Stimulated activated CD4-positive, alpha-beta T cell treated with anti-CD3 and anti-CD28 coated beads, Interleukin-2, amount 100 ng/mL, for 48 hours (primary cell): Measurements from ENCODE around the gene RGP1.
A peak's percentile ranks its signal among the peaks of the same experiment; 100 is the strongest.

ENCODE experiments used
- DNase-seq, 2 donors: peaks; one replicate each; pipeline ENCODE4 v3.0.0-alpha.2; 2020

The RGP1 gene

DNA sequence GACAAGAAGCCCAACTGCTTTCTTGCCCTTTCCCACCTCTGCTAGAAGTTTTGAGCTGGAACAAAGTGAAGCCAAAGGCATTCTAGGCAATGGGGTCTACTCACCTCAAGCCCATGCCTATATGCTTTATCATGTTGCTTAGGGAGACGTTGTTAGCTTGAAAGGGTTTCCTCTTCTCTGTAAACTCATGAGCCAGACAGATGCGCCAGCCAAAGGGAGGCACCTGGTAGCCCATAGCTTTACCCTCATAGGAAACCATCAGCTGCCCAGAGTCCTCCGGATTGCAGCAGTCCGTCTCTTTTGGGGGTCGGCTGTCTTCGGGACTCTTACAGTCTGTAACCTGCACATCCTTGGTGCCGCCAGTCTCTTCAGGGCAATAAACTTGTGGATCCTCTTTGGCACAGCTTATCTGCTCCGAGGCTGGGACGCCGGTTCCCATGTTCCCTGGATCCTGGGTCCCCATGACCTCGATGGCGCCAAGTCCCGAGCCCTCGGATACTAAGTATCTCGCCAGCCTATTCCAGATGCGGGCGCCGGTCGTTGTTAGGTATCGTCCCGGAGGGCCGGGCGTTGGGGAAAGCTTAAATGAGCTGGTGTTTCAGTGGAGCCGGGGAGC is 737 bp upstream of the RGP1 start:
- DNase-seq: no peak

DNA sequence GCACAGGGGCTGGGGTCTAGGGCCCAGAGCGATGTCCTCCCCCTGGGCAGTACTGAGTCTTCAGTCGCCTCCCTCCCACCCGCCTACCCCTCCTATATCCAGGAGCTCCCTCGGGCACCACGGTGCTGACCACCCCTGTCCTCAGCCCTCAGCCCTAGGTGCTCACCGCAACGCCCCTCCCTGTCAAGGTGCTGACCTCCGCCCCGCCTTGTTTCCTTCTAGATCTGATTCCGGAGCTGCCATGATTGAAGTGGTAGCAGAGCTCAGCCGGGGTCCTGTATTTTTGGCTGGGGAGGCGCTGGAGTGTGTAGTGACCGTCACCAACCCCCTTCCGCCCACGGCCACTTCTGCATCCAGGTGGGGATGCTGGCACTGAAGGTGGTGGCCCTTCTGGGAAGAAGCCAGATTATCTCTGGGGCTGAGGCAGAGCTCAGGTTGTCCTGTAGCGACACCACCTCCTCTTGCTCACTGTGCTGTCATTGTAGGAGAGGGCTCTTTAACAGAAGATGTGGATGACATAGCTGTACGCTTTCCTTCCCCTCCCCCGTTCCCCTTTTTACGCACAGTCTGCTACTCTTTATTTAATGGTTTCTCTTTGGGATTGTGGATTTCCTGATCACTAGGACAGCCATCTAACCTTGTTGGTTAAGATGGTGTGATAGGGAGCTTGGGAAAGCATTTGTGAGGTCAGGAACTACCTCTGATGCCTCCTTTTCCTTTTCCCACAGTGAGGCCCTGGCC is 598 bp downstream of the RGP1 start:
- DNase-seq: peak in 1 of 2 donors; percentile 25

DNA sequence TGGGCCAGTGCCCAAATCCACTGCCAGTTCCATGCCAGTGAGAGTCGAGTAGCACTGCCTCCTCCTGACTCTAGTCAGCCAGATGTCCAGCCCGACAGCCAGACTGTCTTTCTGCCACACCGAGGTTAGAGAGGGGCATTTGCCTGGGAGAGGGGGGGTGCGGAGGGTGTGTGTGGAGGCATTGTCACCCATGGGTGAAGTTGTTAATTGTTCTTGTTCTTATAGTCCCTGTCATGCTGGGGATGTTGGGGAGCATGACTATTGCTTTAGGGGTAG is 1.1 kb downstream of the RGP1 start:
- no peak for DNase-seq

DNA sequence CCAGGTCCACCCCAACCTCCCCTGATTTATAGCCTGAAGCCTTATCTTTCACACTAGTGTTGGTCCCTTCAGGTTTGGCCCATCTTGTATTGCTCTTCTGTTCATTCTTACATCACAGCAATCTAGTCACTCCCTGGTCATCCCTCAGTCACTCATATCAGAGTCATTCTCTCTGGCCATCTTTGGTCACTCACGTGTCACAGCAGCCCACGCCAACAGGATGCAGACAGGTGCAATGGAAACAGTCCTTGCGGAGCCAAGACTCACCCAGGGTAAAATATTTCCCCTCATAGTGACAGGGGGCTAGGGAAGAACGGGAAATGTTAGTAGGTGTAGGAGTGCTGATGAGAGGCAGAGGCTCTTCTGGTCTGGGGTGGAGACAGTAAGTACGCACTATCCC is 4.4 kb downstream of the RGP1 start:
- no peak for DNase-seq

DNA sequence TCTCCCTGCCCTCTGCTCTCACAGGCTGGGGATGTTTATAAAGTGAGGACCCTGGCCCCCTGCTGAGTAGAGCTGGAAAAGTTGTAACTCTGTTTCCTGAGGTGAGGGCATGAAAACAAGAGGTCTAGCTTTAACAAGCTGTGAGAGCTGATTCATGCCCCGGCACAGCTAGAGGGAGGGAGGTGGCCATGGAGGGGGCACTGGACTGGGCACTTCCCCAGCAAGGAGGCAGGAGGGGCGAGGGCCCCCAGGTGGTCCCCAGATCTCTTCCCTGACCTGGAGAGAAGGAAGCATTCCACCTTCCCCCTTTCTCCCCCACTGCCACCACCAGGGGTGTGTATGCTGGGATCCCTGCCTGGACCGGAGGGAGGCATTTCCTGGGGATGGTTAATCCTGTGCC is 5.2 kb downstream of the RGP1 start, which contains the start of gene MSMP:
Gene MSMP, minus strand, starts transcription at position 13 of the 400 bp plus-strand sequence. CDS start 147 bp downstream, outside the sequence.
- DNase-seq: no peak

DNA sequence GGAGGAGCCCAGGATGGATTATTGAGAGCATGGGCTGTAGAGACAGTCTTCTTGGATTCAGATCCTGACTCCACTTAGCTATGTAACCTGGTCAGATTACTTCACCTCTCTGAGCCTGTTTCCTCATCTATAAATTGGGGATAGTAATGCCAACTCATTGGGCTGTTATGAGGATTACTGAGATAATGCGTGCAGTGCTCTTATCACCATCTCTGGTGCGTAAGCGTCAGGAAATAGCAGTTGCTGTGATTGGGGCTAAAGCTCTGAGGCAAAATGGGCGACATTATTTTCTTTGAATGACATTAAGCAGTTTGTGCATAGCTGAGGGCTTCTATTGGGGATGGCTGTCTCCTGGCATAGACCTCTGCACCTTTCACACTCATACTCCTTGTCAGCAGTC is 6.0 kb downstream of the RGP1 start:
- no peak for DNase-seq

DNA sequence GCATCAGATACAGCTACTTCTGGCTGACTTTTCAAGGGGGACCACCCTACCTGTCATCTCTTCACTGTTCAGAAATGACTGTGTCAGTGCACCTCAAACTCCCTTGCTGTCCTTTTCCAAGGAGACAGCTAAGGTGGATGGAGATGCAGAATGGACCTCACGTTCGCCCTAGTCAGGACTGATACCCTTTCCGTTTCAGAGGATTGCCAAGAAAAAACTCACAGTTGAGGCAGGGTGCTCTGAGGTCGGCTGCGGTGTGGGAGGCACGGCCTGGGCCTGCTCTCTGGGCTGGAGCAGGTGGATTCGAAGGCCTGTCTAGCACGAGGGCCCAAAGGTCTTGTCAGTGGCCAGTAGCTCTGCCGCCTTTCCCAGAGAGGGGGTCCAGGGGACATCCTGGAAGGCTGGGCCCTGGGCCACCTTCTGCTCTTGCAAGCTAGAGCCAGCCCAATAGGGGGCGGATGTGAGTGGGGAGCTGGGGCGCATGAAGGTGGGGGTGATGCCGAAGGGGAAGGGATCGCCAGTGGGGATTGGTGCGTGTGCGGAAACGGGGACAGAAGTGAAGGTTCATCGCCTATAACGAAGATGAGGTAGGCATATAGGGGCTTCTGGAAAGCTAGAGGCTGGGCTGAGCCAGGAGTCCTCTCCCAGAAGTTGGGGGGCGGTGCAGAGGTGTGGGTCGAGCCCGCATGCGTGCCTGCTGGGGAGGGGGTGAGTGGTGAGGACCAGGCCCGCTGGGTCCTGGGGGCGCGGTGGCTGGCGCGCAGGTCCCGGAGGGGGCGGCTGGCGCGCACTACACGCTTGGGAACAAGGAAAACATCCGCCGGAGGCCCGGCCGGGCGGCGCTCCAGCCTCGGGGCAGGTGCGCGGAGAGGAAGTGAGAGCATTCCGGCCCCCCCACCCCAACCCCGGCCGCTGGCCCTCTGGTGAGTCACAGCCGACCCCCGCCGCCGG is 7.5 kb downstream of the RGP1 start:
- peak; percentile 78 to 79 for DNase-seq

DNA sequence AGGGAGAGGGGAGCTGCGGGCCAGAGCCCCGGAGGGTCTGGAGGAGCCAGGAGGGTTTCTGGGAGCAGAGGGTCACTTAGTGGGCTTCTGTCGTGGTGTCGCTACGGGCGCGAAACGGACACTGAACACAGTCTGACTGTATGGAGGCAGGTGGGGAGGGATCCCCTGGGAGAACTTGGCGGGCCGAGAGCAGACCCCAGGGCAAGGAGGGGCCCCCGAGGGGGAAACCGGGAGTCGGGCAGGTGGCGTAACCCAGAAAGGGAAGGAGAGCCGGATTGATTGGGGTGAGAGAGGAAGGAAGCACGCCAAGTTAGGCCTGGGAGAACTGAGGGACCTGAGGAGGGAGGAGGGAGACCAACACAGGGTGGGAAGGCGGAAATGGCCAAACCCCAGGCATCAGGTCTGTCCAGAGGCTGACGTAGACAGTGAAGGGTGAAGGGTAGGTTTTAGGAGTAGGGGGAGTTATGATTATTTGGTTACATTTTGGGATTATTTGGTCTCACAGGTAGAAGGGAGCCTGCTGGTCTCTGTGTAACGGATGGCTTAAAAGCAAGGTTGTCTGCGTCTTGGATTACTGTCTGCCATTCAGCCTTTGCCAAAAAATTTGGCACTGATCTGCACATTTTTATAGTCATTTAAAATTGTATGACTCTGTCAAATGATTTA is 8.3 kb downstream of the RGP1 start:
- peak; percentile 26 to 43 for DNase-seq

DNA sequence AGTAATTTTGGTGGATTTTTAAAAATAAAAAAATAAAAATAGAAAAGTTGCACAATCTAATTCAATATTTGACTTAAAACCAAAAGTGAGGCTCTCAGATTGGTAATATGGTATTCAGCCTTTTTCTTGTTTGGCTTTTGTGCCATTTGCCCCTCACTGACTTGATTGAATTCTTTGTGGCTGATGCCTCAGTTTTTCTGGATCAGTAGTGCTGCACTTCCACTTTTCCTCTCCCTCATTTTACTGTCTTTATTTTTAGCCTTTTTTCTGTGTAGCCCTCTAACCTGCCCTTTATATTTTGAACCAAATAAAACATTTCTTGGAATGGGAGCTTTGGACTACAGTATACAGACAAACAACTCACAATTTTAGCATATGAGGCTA is 8.8 kb downstream of the RGP1 start:
- no peak for DNase-seq

DNA sequence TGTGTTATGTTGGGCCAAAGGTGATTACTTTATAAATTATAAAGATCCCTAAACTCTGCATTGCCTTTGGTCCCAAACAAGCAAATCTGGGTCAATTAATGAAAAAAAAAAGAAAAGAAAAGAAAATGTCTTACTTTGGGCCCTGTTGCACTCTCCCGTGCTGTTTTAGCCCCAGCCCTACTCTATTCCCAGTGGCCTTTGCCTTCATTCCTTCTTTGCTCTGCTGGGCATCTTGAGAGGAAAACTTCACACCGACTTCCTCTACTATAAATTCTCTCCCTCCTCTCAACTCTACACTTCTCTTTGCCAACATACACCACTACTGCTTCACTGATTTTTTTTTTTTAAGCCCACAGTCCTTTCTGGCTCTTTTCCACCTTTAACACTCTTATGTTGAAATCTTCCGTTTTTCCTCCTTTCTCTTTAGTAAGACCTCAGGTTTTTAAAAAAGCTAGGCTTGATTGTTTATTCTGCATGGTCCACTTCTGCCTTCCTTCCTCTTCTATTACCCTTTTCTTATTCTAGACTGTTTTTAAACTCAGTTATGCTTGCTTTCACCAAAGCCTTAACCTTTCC is 9.5 kb downstream of the RGP1 start:
- no peak for DNase-seq

DNA sequence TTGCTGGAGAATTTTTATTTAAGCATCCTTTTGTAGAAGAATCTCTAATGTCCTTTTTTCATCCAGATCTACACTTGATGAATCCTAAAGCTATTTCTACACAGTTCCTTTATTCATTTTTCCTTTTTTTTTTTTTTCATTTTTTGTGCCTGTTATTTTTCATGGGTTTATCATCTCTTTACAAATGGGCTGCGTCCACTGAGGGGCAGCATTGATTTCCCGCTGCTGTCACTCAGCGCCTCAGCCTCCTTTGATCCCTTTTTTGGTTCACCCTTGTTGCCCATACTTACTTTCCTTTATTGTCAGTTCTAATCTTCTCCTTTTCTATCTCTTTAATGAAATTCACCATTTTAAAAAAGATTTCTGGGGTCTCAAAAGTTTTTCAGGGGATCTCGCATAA is 10.7 kb downstream of the RGP1 start:
- no peak for DNase-seq

DNA sequence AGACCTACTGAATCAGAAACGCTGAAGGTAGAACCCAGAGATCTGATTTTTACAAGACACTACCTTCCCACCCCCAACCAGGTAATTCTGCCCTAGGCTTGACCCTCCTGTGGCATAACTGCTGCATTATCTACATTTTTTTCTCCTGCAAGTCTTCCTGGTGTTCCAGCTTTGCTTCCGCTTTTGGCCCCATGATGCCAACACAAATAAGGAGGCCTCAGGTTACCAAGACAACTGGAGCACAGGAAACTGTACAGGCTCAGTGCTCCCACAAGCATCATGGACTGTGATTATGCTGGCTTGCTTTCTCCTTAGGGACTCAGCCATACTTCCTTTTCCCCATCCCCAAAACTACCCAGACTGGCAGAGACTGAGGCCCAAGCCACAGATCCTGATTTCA is 11.6 kb downstream of the RGP1 start:
- DNase-seq: no peak

DNA sequence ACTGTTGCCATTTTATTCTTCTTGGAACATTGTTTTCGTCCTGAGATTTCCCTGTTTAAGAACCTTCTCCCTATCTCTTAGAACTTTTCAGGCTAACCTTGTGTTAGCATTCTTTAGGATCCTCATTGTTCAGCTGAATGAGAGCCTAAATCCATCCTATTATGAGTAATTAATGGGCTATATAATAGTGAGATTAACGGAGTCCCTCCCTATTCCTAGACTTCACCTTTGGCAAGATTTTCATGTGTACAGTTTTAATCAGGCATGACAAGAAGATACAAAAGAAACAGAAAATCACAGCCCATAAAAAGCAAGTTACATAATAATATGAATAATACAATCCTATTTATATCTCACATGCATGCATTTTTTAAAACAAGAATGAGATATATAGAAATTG is 14.1 kb downstream of the RGP1 start:
- no peak for DNase-seq

DNA sequence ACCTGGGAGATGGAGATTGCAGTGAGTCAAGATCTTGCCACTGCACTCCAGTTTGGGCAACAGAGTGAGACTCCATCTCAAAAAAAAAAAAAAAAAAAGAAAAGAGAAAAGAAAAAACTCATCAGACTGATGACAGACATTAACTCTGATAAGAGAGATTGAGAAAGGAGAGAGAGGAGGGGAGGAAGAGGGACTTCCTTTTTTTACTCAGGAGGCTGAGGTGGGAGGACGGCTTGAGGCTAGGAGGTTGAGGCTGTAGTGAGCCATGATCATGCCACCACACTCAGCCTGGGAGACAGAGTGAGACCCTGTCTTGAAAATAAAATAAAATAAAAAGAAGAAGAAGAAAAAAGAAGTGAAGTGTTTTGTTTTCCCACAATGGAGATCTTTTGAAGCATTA is 14.7 kb downstream of the RGP1 start:
- no peak for DNase-seq

DNA sequence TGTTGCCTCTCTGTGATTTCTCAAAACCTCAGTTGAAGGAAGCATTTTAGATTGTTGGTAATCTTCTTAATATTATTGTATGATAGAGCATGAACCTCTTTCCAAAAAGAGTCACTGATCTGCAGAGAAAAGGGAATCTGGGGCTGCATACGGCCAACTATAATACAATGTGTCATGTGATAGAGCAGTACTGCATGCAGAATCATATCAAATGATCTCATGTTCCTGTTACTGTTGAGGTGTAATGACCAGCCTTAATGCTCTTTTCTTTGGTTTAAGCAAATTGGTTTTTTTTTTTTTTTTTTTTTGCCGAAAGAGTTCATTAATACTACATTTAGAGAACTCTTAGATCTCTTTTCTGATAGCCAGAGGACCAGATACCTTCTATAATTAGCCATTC is 17.9 kb downstream of the RGP1 start:
- no peak for DNase-seq

DNA sequence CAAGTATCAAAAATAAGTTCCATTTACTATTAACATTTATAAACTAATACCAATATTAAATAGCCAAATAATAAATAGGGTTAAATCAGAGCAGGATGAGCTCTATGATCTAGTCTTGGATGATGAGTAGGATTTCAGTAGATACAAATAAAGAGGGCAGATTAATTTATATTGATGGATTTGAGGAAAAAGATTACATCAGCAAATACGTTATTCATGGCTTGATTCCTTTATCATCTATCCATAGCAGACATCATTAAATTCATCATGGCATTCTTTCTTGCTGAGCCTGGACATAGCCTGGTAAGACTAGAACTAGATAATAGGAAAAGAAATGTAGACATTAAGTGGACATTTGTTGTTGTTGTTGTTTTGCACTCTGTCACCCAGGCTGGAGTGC is 18.4 kb downstream of the RGP1 start:
- no peak for DNase-seq

DNA sequence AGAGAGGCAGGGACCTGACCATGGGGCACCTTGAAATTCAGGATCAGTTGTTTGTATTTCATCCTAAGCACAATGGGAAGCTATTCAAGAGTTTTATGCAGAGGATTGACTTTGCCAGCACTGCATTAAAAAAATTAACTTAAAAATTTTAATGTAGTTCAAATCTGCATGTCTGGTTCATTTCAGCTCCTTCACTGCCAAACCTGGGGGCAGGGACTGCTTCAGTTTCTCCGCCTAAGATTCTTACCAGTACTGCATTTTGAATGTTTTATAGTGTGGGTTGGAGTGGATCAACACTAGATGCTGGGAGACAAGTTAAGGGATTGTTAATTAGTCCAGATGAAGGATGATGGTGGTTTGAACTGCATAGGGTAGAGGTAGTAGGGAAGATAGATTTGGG is 20.7 kb downstream of the RGP1 start:
- no peak for DNase-seq

DNA sequence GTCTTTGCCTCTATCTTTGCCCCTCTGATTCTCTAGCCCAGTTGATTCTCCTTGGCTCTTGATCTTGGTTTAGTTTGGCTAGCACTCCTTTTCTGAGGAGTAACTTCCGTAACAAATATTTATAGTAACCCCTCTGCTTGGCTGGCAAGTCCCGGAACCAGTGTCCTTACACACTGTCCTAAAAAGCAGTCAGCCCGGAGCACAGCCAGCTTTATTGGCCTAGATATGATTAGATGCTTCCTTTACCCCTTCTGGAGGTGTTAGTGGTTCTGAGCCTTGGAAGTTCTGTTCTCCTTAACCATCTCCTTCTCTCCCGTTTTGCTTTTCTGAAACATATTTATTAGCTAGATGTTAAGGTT is 22.0 kb downstream of the RGP1 start:
- no peak for DNase-seq

DNA sequence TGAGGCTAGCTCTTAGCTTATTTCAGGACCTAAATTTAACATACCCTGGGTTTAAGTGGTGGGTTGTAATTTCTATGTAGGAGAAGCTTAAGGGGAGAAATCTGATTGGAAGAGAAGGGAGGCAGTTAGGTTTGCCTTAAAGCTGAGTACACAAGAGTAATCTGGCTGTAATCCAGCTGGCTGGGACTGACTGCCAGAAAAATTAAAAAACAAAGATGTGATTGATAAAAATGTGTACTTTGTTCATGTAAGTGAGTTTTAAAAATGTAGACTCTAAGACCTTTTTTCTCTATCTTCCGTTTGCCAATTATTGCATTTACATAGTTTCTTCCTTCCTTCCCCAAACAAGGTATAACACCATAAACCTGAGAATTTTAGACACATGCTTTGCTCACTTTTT is 22.4 kb downstream of the RGP1 start:
- no peak for DNase-seq

DNA sequence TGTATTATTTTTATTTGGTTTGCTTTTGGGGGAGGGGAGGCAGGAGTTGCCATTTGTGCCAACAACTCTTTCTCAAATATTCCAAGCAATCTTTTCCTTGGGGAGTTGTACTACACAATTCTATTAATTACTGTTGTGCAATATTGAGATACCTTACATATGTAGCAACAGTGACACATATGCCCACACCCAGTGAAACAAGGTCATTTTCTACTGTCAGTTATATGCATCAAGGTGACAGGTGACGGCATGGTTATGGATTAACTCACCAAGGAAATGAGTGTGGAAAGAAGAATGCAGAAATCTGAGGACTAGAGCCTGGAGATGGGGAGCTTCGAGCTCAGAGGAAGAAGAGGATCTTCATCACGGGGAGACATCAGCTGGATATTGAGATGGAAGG is 22.9 kb downstream of the RGP1 start:
- no peak for DNase-seq

DNA sequence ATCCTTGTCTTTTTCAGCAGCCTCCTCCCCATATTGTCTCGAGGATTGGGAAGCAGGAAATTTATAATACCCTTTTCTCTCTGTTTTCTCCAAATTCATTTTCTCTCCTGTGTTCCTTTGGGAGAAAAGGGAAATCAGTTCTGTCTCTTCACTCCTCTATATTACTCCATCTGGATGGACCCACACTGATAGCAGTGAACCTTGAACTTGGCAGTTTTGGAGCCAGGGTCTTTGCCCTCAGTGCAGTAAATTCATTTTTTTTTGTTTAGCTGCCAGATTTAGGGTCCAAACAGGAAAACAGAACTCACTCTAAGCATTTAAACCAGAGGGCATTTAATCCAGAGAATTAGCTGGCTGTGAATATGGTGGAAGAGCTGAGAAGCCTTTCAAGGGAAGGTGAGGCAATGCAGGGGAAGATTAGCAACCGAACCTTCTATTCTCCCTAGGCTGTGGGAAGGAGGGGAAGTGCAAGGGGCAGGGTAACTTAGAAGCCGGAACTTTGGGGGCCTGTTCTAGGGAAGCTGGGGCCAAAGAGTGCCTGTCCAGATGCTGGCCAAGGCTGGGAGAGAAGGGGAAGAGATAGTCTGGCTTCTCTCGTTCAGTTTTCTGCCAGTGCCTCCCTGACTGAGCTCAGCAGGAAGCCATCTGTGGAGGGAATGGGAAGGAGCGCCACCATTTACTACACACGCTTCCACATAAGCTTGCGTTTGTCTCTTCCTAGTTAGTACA is 26.0 kb downstream of the RGP1 start:
- no peak for DNase-seq

DNA sequence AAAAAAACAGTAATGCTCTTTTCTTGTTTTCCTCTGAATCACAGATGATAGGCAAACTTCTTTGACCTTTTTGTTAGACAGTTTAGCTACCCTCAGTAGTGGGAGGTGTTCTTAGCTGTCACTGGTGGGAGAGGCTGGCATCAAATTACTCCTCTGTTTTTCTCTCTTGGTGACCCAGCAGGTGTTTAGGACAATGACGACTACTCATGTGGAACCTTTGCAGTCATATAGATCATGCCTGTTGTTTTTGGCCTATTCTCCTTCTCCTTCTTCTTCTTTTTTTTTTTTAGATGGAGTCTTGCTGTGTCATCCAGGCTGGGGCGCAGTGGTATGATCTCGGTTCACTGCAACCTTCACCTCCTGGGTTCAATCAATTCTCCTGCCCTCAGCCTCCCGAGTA is 26.9 kb downstream of the RGP1 start:
- no peak for DNase-seq

DNA sequence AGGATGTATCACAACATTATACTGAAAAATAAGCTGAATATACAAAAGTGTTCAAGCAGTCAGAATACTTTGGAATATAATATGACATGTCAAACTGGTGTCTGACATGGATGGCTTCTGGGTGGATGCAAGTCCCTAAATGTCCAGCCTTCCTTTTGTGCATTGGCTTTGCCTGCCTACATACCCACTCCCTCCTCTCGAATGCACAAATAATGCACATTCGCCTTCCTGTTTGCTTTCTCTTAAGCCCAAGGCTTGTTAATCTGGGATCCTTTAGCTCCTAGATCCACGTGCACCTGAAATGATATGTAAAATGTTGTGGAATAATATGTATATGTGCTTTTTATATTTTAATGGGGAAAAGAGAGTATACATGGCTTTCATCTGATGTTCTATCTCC is 29.4 kb downstream of the RGP1 start:
- no peak for DNase-seq
